Bone marrow (tissue), 2 donors: ENCODE results near the gene CKLF.

Source experiments
- DNase-seq, 2 donors: peaks; one replicate each; lab custom pipeline; 2025; lab: John Stamatoyannopoulos, UW

The CKLF gene

GRCh38 chr16:66517586-66518263 is 34.7 kb upstream of the CKLF start:
- no peak for DNase-seq

GRCh38 chr16:66519482-66520373 is 32.6 kb upstream of the CKLF start:
- DNase-seq, result no peak

GRCh38 chr16:66520406-66521170 is 31.8 kb upstream of the CKLF start:
- DNase-seq, result peak; percentile 14 to 44

GRCh38 chr16:66521252-66521713 is 31.1 kb upstream of the CKLF start:
- DNase-seq, result no peak

- peak; percentile 47 to 86 for DNase-seq
Measured at GRCh38 chr16:66521951-66522771, 30.2 kb upstream of the CKLF start.

- no peak for DNase-seq
Measured at GRCh38 chr16:66522816-66523590, 29.4 kb upstream of the CKLF start.

- peak in 1 of 2 donors; percentile 78 for DNase-seq
Measured at GRCh38 chr16:66523861-66524354, 28.5 kb upstream of the CKLF start.

- DNase-seq, result peak; percentile 32 to 96
Measured at GRCh38 chr16:66524601-66525164, 27.7 kb upstream of the CKLF start.

GRCh38 chr16:66525396-66526180 is 26.8 kb upstream of the CKLF start:
- DNase-seq, result peak in 1 of 2 donors; percentile 37

- DNase-seq, result no peak
Measured at GRCh38 chr16:66528294-66528693, 24.1 kb upstream of the CKLF start.

- DNase-seq, result no peak
Measured at GRCh38 chr16:66529475-66529874, 22.9 kb upstream of the CKLF start.

- no peak for DNase-seq
Measured at GRCh38 chr16:66534376-66534799, 18.0 kb upstream of the CKLF start.

- no peak for DNase-seq
Measured at GRCh38 chr16:66536525-66536924, 15.9 kb upstream of the CKLF start.

- no peak for DNase-seq
Measured at GRCh38 chr16:66537236-66537635, 15.1 kb upstream of the CKLF start.

- no peak for DNase-seq
Measured at GRCh38 chr16:66538910-66539309, 13.5 kb upstream of the CKLF start.

- DNase-seq, result no peak
Measured at GRCh38 chr16:66539623-66540469, 12.5 kb upstream of the CKLF start.

- no peak for DNase-seq
Measured at GRCh38 chr16:66541388-66542355, 10.7 kb upstream of the CKLF start.
